Measurements from ENCODE around the gene COQ8A.

COQ8A gene

DNA sequence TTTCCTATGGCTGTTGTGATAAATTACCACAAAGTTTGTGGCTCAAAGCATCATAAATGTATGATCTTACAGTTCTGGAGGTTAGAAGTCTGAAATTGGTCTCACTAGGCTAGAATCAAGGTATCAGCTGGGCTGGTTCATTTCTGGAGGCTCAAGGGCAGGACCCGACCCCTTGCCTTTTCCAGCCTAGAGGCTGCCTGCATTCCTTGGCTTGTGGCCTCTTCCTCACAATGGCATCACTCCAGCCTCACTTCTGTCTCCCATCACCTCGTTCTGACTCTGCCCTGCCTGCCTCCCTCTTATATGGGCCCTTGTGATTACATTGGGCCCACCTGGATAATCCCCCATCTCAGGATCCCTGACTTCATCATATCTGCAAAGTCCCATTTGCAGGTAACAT, 8.0 kb downstream of the COQ8A start:
- DNase-seq (ENCODE audit: low read depth in 1 of 2, low spot score in 1 of 2) = no peak
- no peak for TF ChIP-seq POLR2AphosphoS5 (IDR thresholded peaks at IDR 0.05; ENCODE audit: low read depth)
- no peak for TF ChIP-seq SPI1 (IDR thresholded peaks at IDR 0.05; ENCODE audit: borderline replicate concordance, low read depth)
- TF ChIP-seq, protein P1, sequence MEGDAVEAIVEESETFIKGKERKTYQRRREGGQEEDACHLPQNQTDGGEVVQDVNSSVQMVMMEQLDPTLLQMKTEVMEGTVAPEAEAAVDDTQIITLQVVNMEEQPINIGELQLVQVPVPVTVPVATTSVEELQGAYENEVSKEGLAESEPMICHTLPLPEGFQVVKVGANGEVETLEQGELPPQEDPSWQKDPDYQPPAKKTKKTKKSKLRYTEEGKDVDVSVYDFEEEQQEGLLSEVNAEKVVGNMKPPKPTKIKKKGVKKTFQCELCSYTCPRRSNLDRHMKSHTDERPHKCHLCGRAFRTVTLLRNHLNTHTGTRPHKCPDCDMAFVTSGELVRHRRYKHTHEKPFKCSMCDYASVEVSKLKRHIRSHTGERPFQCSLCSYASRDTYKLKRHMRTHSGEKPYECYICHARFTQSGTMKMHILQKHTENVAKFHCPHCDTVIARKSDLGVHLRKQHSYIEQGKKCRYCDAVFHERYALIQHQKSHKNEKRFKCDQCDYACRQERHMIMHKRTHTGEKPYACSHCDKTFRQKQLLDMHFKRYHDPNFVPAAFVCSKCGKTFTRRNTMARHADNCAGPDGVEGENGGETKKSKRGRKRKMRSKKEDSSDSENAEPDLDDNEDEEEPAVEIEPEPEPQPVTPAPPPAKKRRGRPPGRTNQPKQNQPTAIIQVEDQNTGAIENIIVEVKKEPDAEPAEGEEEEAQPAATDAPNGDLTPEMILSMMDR (IDR thresholded peaks at IDR 0.05; ENCODE audit: insufficient read depth, low read length) = no peak
- TF ChIP-seq, protein P2, sequence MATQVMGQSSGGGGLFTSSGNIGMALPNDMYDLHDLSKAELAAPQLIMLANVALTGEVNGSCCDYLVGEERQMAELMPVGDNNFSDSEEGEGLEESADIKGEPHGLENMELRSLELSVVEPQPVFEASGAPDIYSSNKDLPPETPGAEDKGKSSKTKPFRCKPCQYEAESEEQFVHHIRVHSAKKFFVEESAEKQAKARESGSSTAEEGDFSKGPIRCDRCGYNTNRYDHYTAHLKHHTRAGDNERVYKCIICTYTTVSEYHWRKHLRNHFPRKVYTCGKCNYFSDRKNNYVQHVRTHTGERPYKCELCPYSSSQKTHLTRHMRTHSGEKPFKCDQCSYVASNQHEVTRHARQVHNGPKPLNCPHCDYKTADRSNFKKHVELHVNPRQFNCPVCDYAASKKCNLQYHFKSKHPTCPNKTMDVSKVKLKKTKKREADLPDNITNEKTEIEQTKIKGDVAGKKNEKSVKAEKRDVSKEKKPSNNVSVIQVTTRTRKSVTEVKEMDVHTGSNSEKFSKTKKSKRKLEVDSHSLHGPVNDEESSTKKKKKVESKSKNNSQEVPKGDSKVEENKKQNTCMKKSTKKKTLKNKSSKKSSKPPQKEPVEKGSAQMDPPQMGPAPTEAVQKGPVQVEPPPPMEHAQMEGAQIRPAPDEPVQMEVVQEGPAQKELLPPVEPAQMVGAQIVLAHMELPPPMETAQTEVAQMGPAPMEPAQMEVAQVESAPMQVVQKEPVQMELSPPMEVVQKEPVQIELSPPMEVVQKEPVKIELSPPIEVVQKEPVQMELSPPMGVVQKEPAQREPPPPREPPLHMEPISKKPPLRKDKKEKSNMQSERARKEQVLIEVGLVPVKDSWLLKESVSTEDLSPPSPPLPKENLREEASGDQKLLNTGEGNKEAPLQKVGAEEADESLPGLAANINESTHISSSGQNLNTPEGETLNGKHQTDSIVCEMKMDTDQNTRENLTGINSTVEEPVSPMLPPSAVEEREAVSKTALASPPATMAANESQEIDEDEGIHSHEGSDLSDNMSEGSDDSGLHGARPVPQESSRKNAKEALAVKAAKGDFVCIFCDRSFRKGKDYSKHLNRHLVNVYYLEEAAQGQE (IDR thresholded peaks at IDR 0.05; ENCODE audit: insufficient replicate concordance, low read depth) = no peak
- TF ChIP-seq GABPA (IDR thresholded peaks at IDR 0.05; ENCODE audit: low read depth) = no peak
- Histone ChIP-seq H3K27ac (replicated peaks) (no peak overlapping the region), H3K4me3 (replicated peaks; ENCODE audit: insufficient read depth, low read length) (no peak overlapping the region), H3K27me3 (ENCODE audit: insufficient read depth, poor library complexity, severe bottlenecking) (no peaks in the 10 kb centered on the region)

GRCh38 chr1:226948480-226948879, 8.4 kb downstream of the COQ8A start:
- Histone ChIP-seq H3K4me3 (replicated peaks; ENCODE audit: insufficient read depth, low read length) (no peak overlapping the region), H3K27me3 (ENCODE audit: insufficient read depth, poor library complexity, severe bottlenecking) (no peaks in the 10 kb centered on the region), H3K27ac (replicated peaks) (no peak overlapping the region)
- no peak for DNase-seq (ENCODE audit: low read depth in 1 of 2, low spot score in 1 of 2)
- TF ChIP-seq, protein P2 (IDR thresholded peaks at IDR 0.05; ENCODE audit: insufficient replicate concordance, low read depth) = no peak
- TF ChIP-seq, protein P1 (IDR thresholded peaks at IDR 0.05; ENCODE audit: insufficient read depth, low read length) = no peak
- TF ChIP-seq SPI1 (IDR thresholded peaks at IDR 0.05; ENCODE audit: borderline replicate concordance, low read depth) (no peak), GABPA (IDR thresholded peaks at IDR 0.05; ENCODE audit: low read depth) (no peak), POLR2AphosphoS5 (IDR thresholded peaks at IDR 0.05; ENCODE audit: low read depth) (no peak)

DNA sequence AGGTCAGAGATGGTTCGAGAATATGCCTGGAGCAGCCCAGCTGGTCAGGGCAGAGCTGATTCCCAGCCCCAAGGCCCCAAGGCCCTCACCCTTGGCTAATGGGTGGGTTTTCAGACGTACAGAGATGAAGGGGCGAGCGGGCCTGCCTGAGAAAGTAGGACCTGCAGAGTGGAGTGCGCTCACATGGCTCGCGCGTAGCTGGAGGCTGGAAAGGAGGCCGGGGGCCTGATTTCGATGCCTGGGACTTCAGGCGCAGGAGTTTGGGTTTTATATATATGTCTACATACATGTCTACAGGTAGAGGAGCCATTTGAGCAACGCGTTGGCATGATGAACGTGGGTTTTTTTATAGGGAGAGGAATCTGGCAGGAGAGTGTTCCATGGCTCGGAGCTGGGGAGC, 8.9 kb downstream of the COQ8A start:
- TF ChIP-seq, protein P1 (IDR thresholded peaks at IDR 0.05; ENCODE audit: insufficient read depth, low read length) = no peak
- TF ChIP-seq GABPA (IDR thresholded peaks at IDR 0.05; ENCODE audit: low read depth) = no peak
- no peak for TF ChIP-seq POLR2AphosphoS5 (IDR thresholded peaks at IDR 0.05; ENCODE audit: low read depth)
- TF ChIP-seq, protein P2 (IDR thresholded peaks at IDR 0.05; ENCODE audit: insufficient replicate concordance, low read depth) = no peak
- no peak for TF ChIP-seq SPI1 (IDR thresholded peaks at IDR 0.05; ENCODE audit: borderline replicate concordance, low read depth)
- DNase-seq (ENCODE audit: low read depth in 1 of 2, low spot score in 1 of 2) = no peak
- H3K27me3 ChIP-seq (ENCODE audit: insufficient read depth, poor library complexity, severe bottlenecking) = no peaks in the 10 kb centered on the region
- no peak overlapping the region for H3K4me3 ChIP-seq (replicated peaks; ENCODE audit: insufficient read depth, low read length)
- no peak overlapping the region for H3K27ac ChIP-seq (replicated peaks)
